ENCODE measurements around the gene CFAP74. TPM values are rescaled to one million over a fixed set of nuclear protein-coding genes. Genes with fewer than 3 reads are reported as not detected.

CFAP74 gene
- polyA plus RNA-seq, 2 of the 4 experiments (the other 2 are of a cell fraction): 0.03 to 0.04 TPM

GRCh38 chr1:2043886-2044285, 40.3 kb upstream of the CFAP74 start (continued):
- no peak for TF ChIP-seq RCOR1 (IDR thresholded peaks at IDR 0.05; ENCODE audit: low read depth, low read length)
- TF ChIP-seq SREBF2 (IDR thresholded peaks at IDR 0.05): no peak
- TF ChIP-seq HOXB5 (CRISPR knock-in tag; IDR thresholded peaks at IDR 0.05): no peak
- no peak for TF ChIP-seq EP300 (IDR thresholded peaks at IDR 0.05)

- no peak for DNase-seq (ENCODE audit: low read depth in 1 of 2, low spot score in 1 of 2)
- 79% methylated on average over 39 of the region's 41 CpGs for WGBS (ENCODE audit: missing lambda C conversion rate)
- Histone ChIP-seq H3K27ac (no peak overlapping the region), H3K4me1 (no peaks in the 10 kb centered on the region), H3K9me3 (no peaks in the 10 kb centered on the region), H3K4me3 (no peak overlapping the region), H3K4me2 (no peak overlapping the region)
- ChIA-PET POLR2A (interaction anchor here (0.6 kb wide), 1 partner anchor 118 kb away, joined by 3 read pairs; no protein-coding TSS in a partner anchor), CTCF (interaction anchor here (1.0 to 9.5 kb wide), 13 partner anchors 8 to 288 kb away, joined by 3 to 127 read pairs (median 10); partner anchors contain the start of gene GABRD)
- FAIRE-seq: no peak
- ATAC-seq: no peak
- no peak for TF ChIP-seq ZSCAN20 (CRISPR knock-in tag; IDR thresholded peaks at IDR 0.05)
These were observed 39.5 kb upstream of the CFAP74 start for GRCh38 chr1:2042830-2043773.

- ATAC-seq (no peak), FAIRE-seq (no peak), DNase-seq (ENCODE audit: low read depth in 1 of 2, low spot score in 1 of 2) (no peak)
- Histone ChIP-seq H3K4me3 (no peak overlapping the region), H3K9me3 (no peaks in the 10 kb centered on the region), H3K4me2 (no peak overlapping the region), H3K4me1 (no peaks in the 10 kb centered on the region), H3K27ac (no peak overlapping the region)
- CTCF ChIA-PET: interaction anchor here (0.6 to 9.5 kb wide), 5 partner anchors 9 to 182 kb away, joined by 3 to 127 read pairs (median 4); no protein-coding TSS in a partner anchor
- no peak for TF ChIP-seq POLR2A (IDR thresholded peaks at IDR 0.05; ENCODE audit: low read length)
- TF ChIP-seq CBX8 (IDR thresholded peaks at IDR 0.05): no peak
- no peak for TF ChIP-seq RCOR1 (IDR thresholded peaks at IDR 0.05; ENCODE audit: low read depth, low read length)
- TF ChIP-seq MAX (IDR thresholded peaks at IDR 0.05): no peak
- TF ChIP-seq EHMT2 (IDR thresholded peaks at IDR 0.05; ENCODE audit: low read depth): no peak
- no peak for TF ChIP-seq RNF2 (IDR thresholded peaks at IDR 0.05; ENCODE audit: borderline replicate concordance, low read depth)
- no peak for TF ChIP-seq JUNB (IDR thresholded peaks at IDR 0.05)
- no peak for TF ChIP-seq EHF (CRISPR knock-in tag; IDR thresholded peaks at IDR 0.05)
- TF ChIP-seq ELK1 (IDR thresholded peaks at IDR 0.05; ENCODE audit: low read depth, low read length): no peak
- no peak for TF ChIP-seq HOXA7 (CRISPR knock-in tag; IDR thresholded peaks at IDR 0.05)
- TF ChIP-seq USF2 (IDR thresholded peaks at IDR 0.05): no peak
- TF ChIP-seq EP300 (IDR thresholded peaks at IDR 0.05): no peak
- TF ChIP-seq ZC3H11A (IDR thresholded peaks at IDR 0.05): no peak
- no peak for TF ChIP-seq KDM1A (IDR thresholded peaks at IDR 0.05; ENCODE audit: low read depth)
- WGBS (ENCODE audit: missing lambda C conversion rate): 76% methylated on average over 4 of the region's 4 CpGs
- POLR2A ChIA-PET: no interaction called here
These were observed 38.3 kb upstream of the CFAP74 start for GRCh38 chr1:2041887-2042286.

GRCh38 chr1:2041305-2041704, 37.7 kb upstream of the CFAP74 start:
- 48% methylated on average over 10 of the region's 15 CpGs for WGBS (ENCODE audit: missing lambda C conversion rate)
- ChIA-PET POLR2A (no interaction called here), CTCF (interaction anchor here (0.6 to 9.5 kb wide), 5 partner anchors 11 to 181 kb away, joined by 3 to 127 read pairs (median 10); no protein-coding TSS in a partner anchor)
- TF ChIP-seq PHF8 (IDR thresholded peaks at IDR 0.05; ENCODE audit: borderline replicate concordance, low read depth) (no peak), HDAC2 (IDR thresholded peaks at IDR 0.05) (no peak), JUN (IDR thresholded peaks at IDR 0.05) (no peak), NFE2L2 (conservative IDR thresholded peaks at IDR 0.05; ENCODE audit: low read length) (no peak), USF2 (IDR thresholded peaks at IDR 0.05) (no peak), CEBPB (IDR thresholded peaks at IDR 0.05) (no peak), HEYL (CRISPR knock-in tag; IDR thresholded peaks at IDR 0.05) (no peak), BCL3 (IDR thresholded peaks at IDR 0.05) (no peak)
- H3K9me3 ChIP-seq: no peaks in the 10 kb centered on the region
- no peaks in the 10 kb centered on the region for H3K4me1 ChIP-seq
- no peak overlapping the region for H3K4me2 ChIP-seq
- no peak overlapping the region for H3K27ac ChIP-seq
- DNase-seq (ENCODE audit: low read depth in 1 of 2, low spot score in 1 of 2) (no peak), FAIRE-seq (no peak), ATAC-seq (no peak)
- no peak overlapping the region for H3K4me3 ChIP-seq
